ENCODE measurements around the gene PRKAB1.

Gene PRKAB1

DNA sequence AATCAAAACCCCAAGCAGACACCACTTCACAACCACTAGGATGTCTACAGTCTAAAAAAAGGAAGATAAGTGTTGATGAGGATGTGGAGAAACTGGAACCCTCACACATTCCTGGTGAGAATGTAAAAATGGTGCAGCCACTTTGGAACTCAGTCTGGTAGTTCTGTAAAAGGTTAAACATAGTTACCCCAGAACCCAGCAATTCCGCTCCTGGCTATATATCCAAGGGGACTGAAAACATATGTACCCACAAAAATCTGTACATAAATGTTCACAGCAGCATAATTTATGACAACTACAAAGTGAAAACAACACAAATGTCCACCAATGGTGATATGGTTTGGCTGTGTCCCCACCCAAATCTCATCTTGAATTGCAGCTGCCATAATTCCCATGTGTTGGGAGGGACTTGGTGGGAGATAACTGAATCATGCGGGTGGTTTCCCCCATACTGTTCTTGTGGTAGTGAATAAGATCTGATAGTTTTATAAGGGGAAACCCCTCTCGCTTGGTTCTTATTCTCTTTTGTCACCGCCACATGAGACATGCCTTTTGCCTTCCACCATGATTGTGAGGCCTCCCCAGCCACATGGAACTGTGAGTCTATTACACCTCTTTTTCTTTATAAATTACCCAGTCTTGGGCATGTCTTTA lies 46.8 kb downstream of the PRKAB1 start:
- DNase-seq = no peak

- no peak for DNase-seq
Observed at GRCh38 chr12:119715268-119715620, 47.3 kb downstream of the PRKAB1 start.

DNA sequence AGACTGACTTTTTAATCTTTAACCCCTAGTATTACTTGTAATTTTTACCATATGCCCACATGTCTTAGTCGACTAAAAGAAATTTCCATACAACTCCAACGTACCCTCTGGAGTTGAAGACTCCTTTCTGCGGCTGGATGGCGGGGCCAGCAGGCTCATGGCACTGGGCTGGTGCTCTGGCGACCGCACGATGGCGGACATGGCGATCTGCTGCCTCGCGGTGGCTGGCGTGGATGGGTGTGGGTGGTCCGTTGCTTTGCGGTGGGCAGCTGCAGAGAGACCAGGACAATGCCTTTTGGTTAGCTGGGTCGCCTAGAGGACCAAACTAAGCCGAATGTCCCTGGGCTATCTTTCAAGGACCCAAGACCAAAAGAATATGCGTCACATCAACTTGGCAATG lies 50.2 kb downstream of the PRKAB1 start:
- DNase-seq = no peak

DNA sequence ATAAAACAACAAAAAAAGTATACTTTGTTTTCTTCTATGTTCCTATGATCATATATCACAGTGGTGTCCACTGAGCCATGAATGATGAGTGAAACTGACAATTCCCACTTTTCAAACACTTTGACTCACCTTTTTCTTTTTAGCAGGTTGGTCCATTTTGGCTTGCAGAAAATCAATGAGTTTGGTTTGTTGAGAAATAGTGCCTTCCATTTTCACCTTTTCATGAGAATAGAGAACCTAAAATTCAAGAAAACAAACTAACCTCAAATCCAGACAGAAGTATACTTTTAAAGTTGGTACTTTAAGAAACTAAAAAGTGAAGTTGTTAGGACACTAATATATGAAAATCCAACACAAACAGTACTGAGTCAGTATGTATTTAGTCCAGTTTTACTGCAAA lies 52.4 kb downstream of the PRKAB1 start:
- no peak for DNase-seq

DNA sequence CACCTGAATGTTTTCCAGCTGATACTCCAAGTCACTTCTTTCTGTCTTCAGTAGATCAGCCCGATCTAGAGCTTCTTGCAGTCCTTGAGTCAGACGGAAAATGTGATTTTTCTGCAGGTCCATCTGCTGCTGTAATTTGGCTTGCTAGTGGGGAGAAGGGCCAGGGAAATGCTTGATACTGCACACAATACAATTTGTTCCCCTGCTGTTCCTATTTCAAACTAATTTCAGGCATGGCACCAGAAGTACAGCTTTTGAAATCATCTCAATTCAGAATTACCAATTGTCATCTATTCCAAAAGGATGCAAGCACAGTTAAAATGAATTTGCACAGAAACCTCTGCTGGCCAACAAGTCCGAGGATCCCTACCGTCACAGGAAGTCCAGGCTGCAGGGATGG lies 53.4 kb downstream of the PRKAB1 start:
- no peak for DNase-seq

DNA sequence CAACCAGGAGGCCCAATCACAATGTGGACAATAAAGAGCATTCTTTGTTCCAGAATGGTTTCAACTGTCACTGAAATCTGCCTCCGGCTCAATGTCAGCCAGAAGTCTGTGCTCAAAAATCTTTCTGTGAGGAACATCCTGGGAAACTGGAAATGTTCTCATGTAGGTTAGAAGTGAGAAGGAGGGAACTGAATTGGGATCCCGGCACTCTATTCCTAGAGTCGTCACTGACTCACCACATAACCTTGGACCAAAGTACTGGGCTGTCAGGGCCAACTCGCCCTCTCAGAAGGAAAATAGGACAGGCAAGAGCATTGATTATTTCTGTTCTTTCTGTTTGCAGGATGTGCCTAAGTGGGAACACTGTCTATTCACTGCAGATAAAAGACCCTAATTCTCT lies 57.6 kb downstream of the PRKAB1 start:
- peak; percentile 42 for DNase-seq

- no peak for DNase-seq
Observed at GRCh38 chr12:119727600-119728443, 59.9 kb downstream of the PRKAB1 start.

DNA sequence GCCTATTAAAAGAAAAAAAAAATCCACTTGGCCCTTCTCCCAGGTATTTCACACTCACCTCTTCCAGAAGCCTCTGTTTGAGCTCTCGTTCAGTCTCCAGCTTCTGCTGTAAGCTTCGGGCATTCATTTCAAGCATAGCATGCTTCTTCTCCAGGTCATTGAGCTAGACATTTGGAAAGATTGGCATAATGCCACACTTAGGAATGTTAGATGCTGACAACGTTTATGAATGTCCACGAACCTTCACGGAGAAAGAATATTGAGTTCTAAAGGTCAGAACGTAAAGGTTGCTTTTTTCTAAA lies 60.5 kb downstream of the PRKAB1 start:
- DNase-seq = no peak

DNA sequence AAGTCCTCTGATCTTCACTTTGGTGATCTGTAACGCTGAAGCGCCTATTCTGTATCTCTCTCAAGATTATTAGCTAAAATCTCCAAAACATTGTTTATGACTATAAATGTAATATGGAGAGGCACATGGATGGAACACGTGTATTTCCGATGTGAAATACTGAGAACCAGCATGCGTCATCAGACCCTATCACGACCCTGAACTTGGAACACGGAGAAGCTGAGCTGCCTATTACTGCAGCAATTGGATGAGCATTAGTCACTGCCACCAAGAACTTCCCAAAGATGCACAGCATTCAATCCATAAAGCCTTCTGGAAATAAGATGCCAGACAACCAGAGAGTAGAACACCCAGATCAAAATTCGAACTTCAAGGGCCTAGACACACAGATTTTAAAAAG lies 61.9 kb downstream of the PRKAB1 start:
- no peak for DNase-seq

- no peak for DNase-seq
Observed at GRCh38 chr12:119730381-119730780, 62.4 kb downstream of the PRKAB1 start.
